GM19240 (cell line): ENCODE measurements around the gene PODN.

Experiments used
- DNase-seq: peaks from one replicate; pipeline ENCODE4 v3.0.0; 2011; ENCODE audit warnings: low spot score; ENCODE audit not compliant: insufficient read length

PODN gene

DNA sequence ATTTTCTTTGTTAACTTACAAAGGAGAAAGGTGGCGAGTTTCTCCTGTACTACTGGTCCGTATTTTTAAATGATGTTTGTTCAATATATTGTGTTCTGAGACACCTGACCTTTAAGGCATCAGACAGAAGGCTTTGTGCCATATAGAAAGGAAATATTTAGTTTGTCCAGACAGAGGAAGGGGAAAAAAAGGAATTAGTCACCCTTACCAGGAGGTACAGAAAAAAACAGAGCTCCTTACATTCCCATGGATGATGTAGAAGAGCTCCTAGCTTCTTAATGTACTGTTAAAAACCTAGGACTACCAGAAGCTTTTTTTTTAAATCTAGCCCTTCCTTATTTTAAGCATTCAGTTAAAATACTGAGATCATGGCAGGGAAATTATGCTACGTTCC, 12.4 kb upstream of the PODN start:
- no peak for DNase-seq

DNA sequence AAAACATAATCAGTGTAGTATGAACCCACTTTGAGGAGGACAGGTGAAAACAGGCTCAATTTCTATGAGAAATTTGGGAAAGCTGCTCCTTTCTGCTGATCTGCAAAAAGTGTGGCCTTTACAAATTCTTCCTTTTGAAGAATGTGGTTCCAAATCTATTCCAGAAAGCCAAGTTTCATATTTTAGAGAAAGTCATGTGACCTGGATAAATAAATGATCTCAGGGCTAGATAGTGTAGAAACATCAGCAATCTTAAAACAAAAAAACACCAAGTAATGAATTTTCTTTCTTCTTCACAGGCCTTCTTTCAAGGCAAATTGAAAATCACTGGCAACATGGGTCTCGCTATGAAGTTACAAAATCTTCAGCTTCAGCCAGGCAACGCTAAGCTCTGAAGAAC, 11.7 kb upstream of the PODN start:
- no peak for DNase-seq

GRCh38 chr1:53051676-53052075, 10.3 kb upstream of the PODN start:
- DNase-seq = no peak

DNA sequence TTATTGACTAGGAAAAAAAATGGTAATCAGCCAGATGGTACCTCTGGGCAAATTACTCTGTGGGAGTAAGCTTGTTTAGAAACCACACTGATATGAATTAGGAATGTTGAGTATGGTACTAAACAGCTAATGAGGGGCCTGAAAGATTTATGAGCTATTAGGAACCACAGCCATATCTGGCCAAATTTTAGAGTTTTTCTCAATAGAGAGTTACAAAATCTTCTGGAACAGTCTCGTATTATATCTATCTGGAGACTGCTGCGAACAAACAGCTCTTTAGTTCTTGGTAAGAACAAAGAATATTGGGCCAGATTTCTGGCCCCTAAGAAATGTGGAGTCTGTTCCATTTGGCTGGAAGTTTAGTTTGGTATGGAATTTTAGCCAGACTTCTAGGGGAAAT, 4.9 kb upstream of the PODN start:
- no peak for DNase-seq

GRCh38 chr1:53060579-53060978, 1.4 kb upstream of the PODN start:
- DNase-seq = no peak

DNA sequence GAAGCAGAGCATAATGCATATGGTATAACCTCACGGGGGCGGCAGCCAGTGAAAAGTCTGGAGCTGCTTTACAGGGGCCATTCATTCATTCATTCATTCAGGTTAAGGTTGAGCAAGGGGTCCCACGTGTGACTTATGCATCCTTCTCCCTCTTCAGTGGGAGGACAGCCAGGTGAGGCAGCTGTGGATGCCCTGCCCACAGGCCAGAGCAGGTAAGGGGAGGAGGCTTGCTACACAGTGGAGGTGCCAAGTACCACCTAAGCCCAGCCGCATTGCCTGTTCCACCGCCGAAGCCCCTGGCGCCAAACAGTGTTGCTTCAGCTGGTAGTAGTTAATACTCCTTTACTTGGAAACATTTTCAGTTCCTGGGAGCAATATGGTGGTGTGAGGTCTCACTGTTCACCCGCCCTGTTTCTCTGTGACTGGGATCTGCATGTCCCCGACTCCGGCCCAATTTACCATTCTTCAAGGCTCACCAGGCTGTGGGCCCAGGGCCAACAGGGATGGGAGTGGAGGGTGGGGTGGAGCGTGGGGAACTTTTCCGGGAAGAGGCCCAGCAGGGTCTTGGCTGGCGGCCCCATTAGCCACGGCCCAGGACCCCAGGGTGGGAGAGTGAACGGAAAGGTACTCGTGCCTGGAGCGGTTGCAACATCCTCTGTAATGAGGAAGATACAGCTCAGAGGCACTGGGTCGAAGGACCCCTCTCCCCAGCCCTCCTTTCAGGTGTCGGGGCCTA, 722 bp upstream of the PODN start:
- no peak for DNase-seq

DNA sequence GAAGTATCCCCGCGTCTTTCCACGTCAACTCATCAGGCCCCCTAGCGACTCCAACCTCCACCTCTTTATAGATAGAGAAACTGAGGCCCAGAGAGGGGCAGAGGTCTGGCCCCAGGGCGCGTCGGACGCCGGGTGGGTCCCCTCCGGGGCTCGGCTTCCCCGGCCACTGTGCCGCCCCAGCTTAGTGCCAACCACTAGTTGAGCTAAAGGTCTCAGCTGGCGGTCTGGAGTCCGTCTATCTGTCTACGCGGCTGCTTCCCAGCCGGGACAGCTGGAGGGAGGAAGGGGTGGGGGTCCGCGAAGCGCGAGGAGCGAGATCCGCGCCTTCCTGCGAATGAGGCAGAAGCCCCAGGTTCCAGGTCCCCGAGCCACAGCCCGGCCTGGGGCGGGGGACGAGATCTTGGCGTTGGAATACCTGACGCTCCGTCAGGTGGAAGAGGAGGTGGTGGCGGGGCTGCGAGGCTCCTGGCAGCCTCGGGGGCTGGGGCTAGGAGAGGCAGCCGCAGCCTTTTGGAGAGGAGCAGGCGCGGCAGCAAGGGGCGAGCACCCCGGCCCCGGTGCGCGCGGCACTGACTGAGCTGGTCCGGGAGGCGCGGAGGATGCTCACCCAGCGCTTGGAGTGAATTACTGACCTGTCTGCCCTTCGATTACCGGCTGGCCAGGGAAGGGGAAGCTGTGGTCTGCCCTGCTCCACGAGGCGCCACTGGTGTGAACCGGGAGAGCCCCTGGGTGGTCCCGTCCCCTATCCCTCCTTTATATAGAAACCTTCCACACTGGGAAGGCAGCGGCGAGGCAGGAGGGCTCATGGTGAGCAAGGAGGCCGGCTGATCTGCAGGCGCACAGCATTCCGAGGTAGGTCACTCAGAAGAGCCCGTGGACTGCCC, 937 bp downstream of the PODN start:
- no peak for DNase-seq

- no peak for DNase-seq
These were observed 1.9 kb downstream of the PODN start for GRCh38 chr1:53063744-53064515.

- no peak for DNase-seq
These were observed 3.4 kb downstream of the PODN start for GRCh38 chr1:53065391-53065790.

DNA sequence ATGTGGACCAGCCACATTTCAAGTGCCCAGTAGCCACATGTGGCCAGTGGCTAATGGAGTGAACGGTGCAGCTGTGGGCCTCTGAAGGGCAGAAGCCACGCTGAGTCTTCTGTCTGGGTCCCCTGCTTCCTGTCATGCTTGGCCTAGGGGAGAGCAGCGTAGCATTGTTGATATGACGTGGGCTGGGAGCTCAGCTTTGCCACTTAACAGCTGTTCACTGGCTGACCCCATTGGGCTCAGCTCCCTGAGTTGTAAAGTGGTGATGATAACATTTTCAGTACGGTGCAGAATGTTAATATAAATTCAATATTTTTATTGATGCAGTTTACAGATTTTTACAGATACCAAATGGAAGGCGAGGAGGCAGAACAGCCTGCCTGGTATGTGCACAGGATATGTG, 4.5 kb downstream of the PODN start:
- no peak for DNase-seq

DNA sequence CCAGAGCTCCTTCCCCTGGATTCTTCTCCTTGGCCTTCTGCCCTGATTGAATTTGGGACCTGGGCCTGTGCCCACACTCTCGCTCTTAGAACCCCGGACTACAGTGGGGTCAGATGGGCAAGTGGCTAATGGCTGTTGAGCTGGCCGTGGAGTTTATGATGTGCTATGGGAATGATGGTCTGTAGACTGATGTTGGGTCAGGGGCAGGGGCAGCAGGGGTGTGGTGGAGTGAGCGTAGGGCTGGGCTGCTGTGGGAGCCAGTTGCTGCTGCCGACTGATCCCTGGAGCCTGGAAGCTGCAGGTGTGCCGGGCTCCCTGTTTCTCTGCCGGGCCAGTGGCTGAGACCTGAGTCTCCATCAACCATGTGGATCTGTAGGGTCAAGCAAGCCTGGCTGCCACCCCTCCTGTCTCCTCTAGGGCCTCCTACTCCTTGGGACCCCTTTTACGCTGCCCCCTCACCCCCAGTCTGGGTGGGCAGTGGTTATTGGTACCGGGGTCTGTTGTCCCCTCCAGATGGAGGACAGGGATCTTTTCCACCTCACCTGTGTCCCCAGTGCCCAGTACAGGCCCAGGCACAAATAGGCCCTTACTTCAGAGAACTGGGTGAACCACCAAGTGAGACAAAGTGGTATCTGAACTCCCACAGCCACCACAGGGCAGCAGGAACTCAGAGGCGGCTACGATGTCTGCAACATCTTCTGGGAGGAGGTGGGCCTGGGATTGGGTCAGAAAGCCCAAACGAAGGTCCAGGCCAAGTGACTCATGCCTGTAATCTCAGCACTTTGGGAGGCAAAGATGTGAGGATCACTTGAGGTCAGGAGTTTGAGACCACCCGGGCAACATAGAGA, 5.1 kb downstream of the PODN start:
- DNase-seq = no peak

GRCh38 chr1:53067886-53068285, 5.9 kb downstream of the PODN start:
- DNase-seq = no peak

GRCh38 chr1:53068314-53069099, 6.5 kb downstream of the PODN start:
- no peak for DNase-seq

- no peak for DNase-seq
These were observed 7.3 kb downstream of the PODN start for GRCh38 chr1:53069265-53069662.

- DNase-seq = no peak
These were observed 7.8 kb downstream of the PODN start for GRCh38 chr1:53069663-53070327.

DNA sequence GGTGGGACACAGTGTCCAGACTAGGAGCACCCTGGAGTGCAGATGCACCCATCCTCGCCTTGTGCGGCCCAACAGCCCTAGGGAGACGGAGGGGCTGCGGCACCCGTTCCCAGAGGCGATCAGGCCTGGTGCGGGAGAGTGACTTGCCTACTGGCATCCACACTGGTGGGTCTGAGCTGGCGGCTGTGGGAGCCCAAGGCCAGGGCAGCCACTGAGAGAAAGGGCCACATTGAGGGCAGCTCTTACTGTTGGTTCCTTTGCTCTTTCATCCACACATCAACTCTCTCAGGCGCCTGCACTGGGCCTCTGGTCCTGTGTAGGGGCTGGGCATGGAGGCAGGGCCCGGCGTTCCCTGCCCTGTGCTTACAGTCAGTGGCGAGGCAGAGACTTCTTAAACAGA, 8.6 kb downstream of the PODN start:
- no peak for DNase-seq

- no peak for DNase-seq
These were observed 9.3 kb downstream of the PODN start for GRCh38 chr1:53071167-53071865.

DNA sequence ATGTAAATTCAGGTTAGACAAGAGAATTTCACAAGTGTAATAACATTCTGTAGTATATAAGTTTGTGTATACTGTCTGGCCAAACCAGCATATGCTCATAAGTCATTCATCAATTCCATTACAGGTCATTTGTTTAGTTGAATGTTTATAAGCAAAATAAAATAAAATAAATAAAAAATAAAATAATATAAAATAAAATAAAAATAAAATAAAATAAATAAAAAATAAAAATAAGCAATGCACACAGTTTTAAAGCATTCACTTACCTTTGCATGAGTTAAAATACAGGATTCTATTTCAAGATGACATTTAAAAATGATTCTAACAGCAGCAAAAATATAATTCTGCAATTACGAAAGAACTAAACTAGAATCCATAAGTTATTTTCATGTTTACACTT, 9.9 kb downstream of the PODN start:
- DNase-seq = no peak

DNA sequence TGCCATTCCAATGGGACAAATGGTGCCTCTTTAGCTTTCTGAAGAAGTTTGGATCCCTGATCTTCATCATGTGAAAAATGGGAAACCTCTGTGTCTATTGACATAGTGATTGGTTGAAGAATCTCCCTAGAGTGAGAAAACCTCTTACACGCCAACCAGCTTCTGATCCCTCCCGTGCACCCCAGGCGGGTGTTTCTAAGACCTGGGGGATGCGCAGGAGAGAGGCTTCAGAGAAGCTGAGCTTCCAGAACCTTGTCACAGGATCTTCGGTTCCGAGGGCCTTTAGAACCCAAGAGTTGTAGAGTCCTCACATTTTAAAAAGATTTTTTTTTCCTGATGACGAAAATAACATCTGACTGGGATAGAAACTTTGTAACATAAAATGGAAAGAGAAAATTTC, 11.3 kb downstream of the PODN start:
- DNase-seq = no peak
